ENCODE data around the gene RASGRP3. TPM values are rescaled to one million over a fixed set of nuclear protein-coding genes. Genes with fewer than 3 reads are reported as not detected.
A peak's percentile ranks its signal among the peaks of the same experiment; 100 is the strongest.
"Not testable (repeated sequence)": the region's sequence is repeated elsewhere in the genome, so short reads cannot be mapped to it uniquely, and the experiment has no call there.

The RASGRP3 gene, protein sequence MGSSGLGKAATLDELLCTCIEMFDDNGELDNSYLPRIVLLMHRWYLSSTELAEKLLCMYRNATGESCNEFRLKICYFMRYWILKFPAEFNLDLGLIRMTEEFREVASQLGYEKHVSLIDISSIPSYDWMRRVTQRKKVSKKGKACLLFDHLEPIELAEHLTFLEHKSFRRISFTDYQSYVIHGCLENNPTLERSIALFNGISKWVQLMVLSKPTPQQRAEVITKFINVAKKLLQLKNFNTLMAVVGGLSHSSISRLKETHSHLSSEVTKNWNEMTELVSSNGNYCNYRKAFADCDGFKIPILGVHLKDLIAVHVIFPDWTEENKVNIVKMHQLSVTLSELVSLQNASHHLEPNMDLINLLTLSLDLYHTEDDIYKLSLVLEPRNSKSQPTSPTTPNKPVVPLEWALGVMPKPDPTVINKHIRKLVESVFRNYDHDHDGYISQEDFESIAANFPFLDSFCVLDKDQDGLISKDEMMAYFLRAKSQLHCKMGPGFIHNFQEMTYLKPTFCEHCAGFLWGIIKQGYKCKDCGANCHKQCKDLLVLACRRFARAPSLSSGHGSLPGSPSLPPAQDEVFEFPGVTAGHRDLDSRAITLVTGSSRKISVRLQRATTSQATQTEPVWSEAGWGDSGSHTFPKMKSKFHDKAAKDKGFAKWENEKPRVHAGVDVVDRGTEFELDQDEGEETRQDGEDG
- 0.90 TPM in 1 of 2 replicates, not detected in the other for total RNA-seq (2014; rRNA removed; shearing (Covaris generic); ENCODE audit: low replicate concordance)

DNA sequence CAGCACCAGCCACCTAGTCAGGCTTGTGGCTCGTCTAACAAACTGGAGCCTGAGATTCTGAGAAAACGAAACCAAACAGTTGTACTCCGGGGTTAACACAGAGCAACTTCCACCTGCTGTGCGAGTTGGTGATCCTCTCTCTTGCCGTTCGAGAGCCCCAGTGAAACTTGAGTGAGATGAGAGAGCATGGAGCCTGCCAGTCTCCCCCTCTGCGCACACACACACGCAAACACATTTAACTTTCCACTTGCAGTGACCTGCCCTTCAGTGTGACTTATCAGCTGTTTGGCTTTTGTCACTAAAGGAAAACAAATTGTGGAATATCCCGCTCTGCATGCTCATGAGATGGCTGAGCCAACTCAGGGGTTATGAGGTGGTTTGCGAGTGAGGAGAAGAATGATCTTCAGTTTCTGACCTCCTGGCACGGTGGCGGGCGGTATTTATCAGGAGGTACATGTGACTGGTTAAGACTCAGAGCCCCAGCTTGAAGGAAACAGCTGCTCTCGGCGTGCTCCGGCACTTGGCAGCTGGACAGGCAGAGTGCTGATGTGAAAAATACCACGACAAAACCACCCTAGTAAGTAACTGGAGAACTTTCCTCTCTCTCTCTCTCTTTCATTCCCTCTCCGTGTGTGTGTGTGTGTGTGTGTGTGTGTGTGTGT lies at the start of gene RASGRP3:
TSS of gene RASGRP3 (plus strand) at position 519 of the 662 bp plus-strand sequence. CDS start 38,488 bp downstream, outside the sequence.
- in situ Hi-C loops (cut with HindIII; ENCODE audit: low pct_unique_long_range_greater_than_20kb, low sequenced_read_pairs) = no loop called here
- DNase-seq (ENCODE audit: low read depth) = peak; percentile 58

DNA sequence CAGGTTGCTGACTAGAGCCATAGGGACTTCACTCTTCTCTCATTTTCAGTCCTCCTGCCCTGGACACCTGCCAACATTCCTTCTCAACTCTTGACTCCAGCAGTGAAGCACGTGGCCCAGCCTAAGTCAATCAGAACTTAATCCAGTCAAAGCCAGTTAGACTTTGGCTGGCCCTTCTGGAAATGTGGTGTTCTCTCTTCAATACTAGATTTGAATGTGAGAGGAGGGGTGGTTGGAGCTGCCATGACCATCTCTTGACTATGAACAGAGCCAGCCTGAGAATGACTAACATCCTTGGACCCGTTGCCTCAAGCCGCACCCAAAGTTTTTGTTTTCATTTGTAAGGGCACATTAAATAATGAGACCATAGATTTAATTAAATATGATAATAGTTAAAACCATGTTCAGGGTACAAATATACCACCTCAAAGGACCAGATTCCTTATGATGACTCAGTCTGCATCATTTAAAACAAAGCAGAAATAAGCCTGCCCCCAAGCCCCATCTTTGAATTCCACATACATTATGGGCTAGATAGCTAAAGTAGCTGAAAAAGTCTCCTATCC lies 49.7 kb upstream of the RASGRP3 start:
- in situ Hi-C loops (cut with HindIII; ENCODE audit: low pct_unique_long_range_greater_than_20kb, low sequenced_read_pairs) = no loop called here
- peak; percentile 40 for DNase-seq (ENCODE audit: low read depth)

DNA sequence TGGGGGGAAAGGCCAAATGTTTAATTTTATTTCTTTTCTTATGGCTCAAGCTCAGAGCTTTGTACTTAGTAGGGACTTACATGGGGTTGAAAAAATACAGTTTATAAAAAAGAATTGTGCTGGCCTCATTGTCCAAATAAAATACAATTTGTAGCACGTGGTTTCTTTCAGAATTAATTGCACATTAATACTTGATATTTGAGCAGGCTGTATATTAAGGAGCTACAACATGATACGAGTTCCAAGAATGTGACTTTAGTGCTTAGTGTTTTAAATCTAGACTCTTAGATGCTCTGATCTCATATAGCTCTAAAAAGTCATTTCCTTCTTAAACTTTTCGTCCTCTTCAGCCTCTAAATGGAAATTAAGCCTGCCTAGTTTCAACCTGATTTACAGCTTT lies 46.4 kb upstream of the RASGRP3 start:
- in situ Hi-C loops (cut with HindIII; ENCODE audit: low pct_unique_long_range_greater_than_20kb, low sequenced_read_pairs) = no loop called here
- DNase-seq (ENCODE audit: low read depth) = no peak

DNA sequence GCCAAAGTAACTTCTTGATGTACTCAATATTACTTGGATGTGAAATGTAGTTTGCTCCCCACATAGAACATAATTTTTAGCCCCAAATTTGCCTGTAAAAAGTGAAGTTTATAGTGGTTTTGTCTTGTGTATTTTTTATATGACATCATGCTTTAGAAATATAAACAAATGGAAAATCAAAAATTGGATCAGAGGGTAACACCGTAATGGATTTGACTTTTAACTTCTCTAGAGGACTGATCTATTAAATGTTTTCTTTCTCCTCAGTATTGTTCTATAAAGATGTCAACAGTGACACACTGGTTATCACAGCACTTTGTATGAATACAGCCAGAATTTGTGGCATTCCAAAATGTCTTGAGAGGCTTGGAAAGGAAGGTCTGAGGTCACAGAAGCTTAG lies 45.6 kb upstream of the RASGRP3 start:
- no peak for DNase-seq (ENCODE audit: low read depth)
- in situ Hi-C loops (cut with HindIII; ENCODE audit: low pct_unique_long_range_greater_than_20kb, low sequenced_read_pairs) = no loop called here

DNA sequence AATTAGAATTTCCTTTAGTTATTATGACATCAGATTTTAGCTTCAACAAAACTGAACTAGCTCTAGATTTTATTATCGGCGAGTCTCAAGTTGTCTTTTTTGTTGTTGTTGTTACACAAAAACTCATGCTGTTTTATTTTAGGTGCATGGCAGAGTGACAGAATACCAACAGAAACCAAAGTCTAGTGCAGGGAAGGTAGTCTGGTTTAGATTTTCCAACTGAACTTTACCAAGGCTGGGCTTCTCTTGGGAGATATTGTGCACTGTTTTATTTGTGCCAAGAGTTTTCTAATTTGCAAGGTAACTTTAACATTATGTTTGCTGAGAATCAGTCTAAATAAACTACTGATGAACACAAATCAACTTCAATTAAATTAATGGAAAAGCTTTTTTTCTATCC lies 43.6 kb upstream of the RASGRP3 start:
- in situ Hi-C loops (cut with HindIII; ENCODE audit: low pct_unique_long_range_greater_than_20kb, low sequenced_read_pairs) = no loop called here
- DNase-seq (ENCODE audit: low read depth) = no peak

DNA sequence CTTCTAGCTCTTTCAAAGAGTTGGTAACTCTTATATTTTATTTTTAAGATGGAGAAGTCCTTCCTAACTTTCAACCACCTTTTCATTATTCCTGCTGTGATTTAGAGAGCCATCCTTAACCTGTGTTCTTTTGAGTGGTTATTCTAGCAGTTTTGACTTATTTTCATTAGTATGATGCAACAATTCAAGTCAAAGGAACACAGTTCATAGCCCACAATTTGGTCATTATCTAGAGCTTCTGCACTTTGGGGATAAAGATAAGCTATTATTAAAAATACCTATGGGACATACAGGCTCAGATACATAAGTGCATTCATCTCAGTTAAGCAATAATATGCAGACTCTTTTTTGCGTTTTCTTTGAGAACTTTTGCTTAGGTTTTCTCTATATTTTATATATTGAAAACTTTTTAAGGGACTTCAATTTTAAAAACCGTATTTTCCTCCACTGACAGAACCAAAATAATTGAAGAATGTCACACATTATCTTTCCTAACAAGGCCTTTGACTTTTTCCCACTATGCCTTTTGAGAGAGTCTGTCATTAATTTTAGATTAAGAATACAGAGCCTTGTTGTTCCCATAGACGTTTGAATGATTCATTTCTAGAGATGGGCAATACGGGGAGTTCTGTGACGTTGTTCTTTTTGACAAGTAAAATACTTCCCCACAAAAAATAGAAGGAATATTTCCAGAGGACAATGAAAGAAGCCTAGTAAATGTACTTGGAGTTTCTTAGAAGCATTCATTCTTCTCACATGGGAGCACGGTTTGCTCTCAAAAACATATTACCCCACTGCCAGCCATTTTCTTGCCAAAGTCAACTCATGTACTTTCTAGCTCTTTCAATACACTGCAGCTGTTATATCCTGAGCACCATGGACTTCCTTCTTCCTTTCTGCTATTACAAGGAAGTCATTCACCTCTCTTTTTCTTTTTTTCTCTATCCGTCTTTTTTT lies 42.9 kb upstream of the RASGRP3 start:
- DNase-seq (ENCODE audit: low read depth) = no peak
- in situ Hi-C loops (cut with HindIII; ENCODE audit: low pct_unique_long_range_greater_than_20kb, low sequenced_read_pairs) = no loop called here

DNA sequence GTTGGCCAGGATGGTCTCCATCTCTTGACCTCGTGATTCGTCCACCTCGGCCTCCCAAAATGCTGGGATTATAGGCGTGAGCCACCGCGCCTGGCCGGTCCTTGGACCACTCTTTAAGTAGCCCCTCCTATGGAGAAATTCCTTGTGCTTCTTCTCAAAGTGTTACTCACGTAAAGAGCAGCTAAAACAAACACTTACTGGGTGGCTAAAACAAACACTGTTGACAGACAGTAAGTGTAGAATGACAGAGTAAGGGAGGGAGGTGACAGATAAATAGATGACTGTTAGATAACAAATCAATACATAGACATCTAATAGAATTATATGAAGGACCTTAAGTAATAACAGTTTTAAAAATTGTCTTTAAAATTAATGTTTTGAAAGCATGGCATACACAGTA lies 40.9 kb upstream of the RASGRP3 start:
- DNase-seq (ENCODE audit: low read depth) = no peak
- in situ Hi-C loops (cut with HindIII; ENCODE audit: low pct_unique_long_range_greater_than_20kb, low sequenced_read_pairs) = no loop called here

DNA sequence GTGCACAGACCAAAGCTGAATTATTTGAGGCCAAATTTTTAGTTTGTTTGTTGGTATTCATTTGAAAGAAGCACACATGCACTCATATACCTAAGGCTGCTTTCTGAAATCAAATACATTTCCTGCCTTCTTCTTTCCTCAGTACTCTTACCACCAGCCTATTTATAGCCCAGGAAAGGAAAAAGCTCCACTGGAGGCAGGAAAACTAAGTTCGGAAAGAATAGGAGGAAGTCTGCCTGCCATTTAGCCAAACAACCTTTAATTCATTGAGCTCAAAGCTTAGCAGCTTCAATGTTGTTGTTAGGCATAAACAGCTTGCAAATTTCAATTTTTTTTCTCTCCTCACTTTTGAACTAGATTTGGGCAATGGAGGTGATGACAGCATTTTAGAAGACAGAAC lies 40.4 kb upstream of the RASGRP3 start:
- DNase-seq (ENCODE audit: low read depth) = no peak
- in situ Hi-C loops (cut with HindIII; ENCODE audit: low pct_unique_long_range_greater_than_20kb, low sequenced_read_pairs) = no loop called here

DNA sequence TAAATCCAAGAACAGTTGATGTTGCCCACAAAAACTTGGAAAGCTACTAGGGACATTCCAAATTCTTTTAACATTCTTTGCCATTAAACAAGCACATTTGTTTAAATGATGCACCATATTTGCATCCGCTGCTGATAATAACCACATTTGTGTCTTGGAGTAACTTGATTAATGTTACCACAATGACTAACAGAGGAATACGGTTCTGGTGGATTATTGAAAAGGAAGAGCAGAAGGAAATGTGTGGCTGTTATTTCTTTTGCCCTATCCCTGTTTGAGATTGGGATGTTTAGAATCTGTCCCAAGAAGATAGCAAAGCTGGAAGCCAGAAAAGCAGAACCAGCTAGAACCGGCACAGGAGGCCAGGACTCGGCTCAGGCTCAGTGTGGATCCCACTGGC lies 39.2 kb upstream of the RASGRP3 start:
- in situ Hi-C loops (cut with HindIII; ENCODE audit: low pct_unique_long_range_greater_than_20kb, low sequenced_read_pairs) = no loop called here
- DNase-seq (ENCODE audit: low read depth) = peak; percentile 39

DNA sequence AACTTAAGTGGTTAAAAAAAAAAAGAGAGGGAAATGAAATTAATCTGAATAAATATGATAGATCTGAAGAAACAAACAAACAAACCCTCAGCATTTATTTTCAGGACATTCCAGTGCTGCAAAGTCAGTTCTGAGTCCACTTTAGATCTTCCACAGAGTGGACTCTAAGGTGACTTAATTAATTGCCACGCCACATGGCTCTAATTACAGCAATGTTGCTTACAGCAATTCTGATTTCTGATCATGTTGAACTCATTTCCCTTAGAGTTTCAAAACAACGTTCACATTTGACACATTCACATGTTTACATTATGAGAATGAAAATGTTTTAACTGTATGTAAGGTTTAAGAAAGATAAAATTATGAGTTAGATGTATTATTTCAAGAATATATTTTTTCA lies 38.6 kb upstream of the RASGRP3 start:
- DNase-seq (ENCODE audit: low read depth) = no peak
- in situ Hi-C loops (cut with HindIII; ENCODE audit: low pct_unique_long_range_greater_than_20kb, low sequenced_read_pairs) = no loop called here

DNA sequence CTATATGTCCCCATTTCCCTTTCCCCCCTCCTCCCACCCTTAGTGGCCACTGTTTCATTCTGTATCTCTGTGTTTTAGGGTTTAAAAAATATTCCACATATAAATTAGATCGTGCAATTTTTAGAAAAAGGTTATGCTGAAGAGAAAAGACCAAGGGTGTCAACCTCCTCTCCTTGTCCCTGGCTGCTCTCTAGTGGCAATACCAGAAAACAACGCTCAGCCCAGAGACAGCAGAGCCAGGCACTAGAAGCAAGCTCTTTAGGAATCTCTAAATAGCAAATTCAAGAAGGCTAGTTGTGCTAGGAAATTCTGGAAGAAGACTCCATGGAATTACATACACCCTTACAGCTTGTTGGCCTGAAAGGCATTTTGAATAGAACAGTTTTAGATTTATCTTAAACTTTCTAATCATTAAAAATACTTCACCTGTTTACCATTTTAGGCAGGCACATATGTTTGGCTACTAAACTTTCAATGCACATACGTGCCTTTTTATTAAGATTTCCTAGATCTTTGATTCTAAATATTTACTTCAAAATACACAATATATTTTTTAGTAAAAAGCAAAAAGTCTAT lies 35.1 kb upstream of the RASGRP3 start:
- in situ Hi-C loops (cut with HindIII; ENCODE audit: low pct_unique_long_range_greater_than_20kb, low sequenced_read_pairs) = no loop called here
- peak; percentile 50 for DNase-seq (ENCODE audit: low read depth)

DNA sequence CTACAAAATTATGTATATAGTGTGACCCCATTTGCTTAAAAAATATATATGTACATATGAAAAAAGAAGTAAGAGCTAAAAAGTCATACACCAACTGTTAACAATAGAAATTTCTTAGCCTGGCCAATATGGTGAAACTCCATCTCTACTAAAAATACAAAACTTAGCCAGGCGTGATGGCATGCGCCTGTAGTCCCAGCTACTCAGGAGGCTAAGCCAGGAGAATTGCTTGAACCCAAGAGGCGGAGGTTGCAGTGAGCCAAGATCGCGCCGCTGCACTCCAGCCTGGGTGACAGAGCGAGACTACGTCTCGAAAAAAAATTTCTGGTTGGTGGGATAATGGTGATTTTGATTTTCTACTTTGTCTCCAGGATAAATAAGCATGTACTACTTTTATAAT lies 34.4 kb upstream of the RASGRP3 start:
- DNase-seq (ENCODE audit: low read depth); in situ Hi-C loops (cut with HindIII; ENCODE audit: low pct_unique_long_range_greater_than_20kb, low sequenced_read_pairs): not testable (repeated sequence)

DNA sequence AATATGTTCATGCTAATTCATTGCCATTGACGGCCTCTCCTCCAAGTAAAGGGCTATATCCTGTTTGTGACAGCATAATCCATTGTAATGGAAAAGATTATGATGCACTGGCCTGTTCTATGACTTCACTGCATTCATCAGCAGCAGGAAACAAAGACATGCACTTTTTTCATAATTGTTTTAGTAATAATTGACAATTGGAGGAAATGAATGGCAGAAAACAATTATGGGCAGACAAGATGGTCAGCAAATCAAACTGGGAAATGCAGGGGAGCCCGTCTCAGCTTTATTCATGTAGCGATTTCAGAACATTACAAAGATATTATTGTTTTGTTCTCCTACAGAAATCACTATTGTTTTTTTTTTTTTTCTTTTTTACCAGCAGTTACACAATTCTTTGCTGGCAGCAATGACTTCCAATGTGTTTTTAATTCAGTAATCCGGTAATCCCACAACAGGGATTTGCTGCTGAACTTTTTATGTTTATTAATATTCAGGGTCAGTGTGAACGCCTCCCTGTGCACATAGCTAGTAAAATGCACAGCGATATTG lies 33.8 kb upstream of the RASGRP3 start:
- in situ Hi-C loops (cut with HindIII; ENCODE audit: low pct_unique_long_range_greater_than_20kb, low sequenced_read_pairs) = no loop called here

DNA sequence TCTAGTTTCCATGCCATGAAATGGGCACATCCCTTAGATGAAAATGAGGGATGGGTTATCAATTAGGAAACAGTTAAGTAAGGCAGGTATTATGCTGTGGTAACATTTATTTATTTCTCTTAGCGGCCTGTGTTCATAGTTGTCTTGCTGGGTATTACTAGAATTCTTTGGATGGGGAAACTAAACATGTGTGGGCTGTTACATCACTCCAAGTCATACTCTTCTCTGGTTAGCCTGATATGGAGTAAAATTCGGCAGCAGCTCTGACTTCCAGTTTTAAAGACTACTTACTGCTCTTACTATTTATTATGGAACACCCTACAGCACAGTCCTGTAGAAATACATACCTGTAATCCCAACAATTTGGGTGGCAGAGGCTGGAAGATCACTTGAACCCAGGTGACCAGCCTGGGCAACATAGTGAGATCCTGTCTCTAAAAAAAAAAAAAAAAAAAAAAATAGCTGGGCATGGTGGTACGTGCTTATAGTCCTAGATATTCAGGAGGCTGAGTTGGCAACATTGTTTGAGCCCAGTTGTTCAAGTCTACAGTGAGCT lies 33.1 kb upstream of the RASGRP3 start:
- in situ Hi-C loops (cut with HindIII; ENCODE audit: low pct_unique_long_range_greater_than_20kb, low sequenced_read_pairs) = no loop called here
- DNase-seq (ENCODE audit: low read depth) = no peak

More for the DNA sequence above, 33.8 kb upstream of the RASGRP3 start:
- no peak for DNase-seq (ENCODE audit: low read depth)

DNA sequence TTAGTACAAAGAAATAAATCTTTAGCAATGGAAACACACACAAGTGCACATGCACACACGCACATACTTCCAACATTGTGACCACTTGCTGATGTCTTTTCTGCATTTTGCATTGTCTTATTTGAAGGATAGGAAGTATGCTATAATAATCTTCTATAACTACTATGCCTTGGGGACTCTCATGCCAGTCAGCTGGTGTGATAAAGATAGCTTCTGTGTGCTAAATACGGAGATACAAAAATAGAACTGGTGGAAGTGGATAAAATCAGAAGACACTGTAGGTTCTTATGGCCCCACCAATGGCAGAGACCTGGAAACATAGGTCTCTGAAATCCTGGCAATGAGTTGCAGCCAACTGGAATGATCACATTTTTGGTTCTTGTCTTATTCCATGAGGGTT lies 31.5 kb upstream of the RASGRP3 start:
- in situ Hi-C loops (cut with HindIII; ENCODE audit: low pct_unique_long_range_greater_than_20kb, low sequenced_read_pairs) = no loop called here
- no peak for DNase-seq (ENCODE audit: low read depth)

DNA sequence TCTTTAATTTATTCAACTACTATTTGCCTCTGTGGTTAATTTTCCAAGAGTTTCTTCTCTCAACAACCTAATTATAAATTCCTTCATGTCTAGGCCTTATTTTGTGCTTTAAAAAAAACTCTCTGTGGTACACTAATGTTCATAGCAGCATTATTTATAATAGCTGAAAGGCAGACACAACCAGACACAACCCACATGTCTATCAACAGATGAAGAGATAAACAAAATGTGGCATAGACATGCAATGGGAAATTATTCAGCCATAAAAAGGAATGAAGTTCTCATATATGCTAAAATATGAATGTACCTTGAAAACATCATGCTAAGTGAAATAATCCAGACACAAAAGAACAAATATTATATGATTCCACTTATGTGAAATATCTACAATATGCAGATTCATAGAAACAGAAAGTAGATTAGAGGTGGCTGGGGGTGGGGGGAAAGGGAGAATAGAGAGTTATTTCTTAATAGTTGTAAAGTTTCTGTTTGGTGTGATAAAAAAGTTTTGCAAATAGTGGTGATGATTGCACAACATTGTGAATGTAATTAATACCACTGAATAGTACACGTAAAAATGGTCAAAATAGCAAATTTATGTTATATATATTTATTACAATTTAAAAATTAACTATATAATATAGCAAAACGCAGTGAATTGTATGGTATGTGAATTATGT lies 28.1 kb upstream of the RASGRP3 start:
- in situ Hi-C loops (cut with HindIII; ENCODE audit: low pct_unique_long_range_greater_than_20kb, low sequenced_read_pairs) = no loop called here
- DNase-seq (ENCODE audit: low read depth) = no peak

Measured in Caki2 (cell line).